T-helper 2 cell (primary cell): ENCODE measurements around the gene NRDE2.

Experiments used
- DNase-seq, 5 experiments: peaks; one replicate each; pipeline versions ENCODE4 v3.0.0 to v3.0.0-alpha.2; 2012 to 2022
- total RNA-seq, 2 donors: gene quantifications; one replicate each; lab custom pipeline; 2026; lab: John Stamatoyannopoulos, UW

The NRDE2 gene, protein sequence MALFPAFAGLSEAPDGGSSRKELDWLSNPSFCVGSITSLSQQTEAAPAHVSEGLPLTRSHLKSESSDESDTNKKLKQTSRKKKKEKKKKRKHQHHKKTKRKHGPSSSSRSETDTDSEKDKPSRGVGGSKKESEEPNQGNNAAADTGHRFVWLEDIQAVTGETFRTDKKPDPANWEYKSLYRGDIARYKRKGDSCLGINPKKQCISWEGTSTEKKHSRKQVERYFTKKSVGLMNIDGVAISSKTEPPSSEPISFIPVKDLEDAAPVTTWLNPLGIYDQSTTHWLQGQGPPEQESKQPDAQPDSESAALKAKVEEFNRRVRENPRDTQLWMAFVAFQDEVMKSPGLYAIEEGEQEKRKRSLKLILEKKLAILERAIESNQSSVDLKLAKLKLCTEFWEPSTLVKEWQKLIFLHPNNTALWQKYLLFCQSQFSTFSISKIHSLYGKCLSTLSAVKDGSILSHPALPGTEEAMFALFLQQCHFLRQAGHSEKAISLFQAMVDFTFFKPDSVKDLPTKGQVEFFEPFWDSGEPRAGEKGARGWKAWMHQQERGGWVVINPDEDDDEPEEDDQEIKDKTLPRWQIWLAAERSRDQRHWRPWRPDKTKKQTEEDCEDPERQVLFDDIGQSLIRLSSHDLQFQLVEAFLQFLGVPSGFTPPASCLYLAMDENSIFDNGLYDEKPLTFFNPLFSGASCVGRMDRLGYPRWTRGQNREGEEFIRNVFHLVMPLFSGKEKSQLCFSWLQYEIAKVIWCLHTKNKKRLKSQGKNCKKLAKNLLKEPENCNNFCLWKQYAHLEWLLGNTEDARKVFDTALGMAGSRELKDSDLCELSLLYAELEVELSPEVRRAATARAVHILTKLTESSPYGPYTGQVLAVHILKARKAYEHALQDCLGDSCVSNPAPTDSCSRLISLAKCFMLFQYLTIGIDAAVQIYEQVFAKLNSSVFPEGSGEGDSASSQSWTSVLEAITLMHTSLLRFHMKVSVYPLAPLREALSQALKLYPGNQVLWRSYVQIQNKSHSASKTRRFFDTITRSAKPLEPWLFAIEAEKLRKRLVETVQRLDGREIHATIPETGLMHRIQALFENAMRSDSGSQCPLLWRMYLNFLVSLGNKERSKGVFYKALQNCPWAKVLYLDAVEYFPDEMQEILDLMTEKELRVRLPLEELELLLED
- 24.0 to 35.2 reads per million in 2 donors for total RNA-seq

GRCh38 chr14:90331497-90332270 is at the start of gene NRDE2:
Gene NRDE2 (minus strand): TSS chr14:90331941. CDS start chr14:90331904, 37 bp downstream.
- peak; percentile 75 to 97 (median 83) for DNase-seq

DNA sequence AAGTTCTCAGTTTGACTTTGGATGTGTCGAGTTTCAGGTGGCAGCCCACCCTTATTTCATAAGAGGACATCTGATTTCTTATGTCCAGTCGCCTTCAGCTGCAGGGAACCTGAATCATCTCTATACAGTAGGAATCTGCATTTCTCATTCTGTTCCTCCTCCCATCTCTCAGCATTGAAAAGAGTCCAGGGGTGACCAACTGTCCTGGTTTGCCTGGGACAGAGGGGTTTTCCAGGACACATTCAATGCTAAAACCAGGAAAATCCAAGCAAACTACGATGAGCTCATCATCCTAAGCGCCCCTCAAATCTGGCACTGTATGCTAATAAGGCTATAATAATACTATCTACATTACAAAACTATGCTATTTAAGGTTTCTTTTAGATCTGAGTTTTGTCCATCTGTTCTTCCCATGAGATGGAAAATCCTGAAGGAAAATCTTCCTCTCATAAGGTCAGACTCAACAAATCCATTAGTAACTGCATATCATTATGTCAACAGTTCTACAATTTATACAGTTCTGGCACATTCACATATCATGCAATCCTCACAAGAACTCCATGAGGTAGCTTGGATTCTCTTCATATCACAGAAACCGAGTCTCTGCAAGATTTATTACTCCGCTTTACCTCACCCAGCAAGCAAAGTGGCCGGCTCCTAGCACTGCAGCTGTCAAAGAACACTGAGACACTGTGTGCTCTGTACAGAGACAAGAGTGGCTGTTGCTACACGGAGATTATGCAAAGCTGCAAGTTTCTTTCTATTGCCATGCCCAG is 49.5 kb upstream of the NRDE2 start:
- peak in 1 of 5 experiments; percentile 40 for DNase-seq

DNA sequence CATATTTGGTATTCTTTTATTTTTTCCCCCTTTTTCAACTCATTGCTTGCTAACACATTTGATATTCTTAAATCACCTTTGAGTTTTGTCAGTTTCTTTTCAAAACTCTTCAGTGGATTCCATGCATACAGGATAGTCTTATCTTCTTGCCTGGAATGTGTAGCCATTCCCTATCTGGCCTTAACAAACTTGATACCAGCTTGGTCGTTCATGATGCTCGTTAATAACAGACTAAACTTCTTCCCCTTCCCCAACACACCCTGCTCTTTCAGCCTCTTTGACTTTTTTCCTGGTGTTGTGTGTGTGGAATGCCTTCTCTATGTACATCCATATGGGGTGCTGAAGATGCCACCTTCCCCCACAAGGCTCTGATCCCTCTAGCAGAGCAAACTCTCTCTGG is 47.4 kb upstream of the NRDE2 start:
- DNase-seq: no peak

DNA sequence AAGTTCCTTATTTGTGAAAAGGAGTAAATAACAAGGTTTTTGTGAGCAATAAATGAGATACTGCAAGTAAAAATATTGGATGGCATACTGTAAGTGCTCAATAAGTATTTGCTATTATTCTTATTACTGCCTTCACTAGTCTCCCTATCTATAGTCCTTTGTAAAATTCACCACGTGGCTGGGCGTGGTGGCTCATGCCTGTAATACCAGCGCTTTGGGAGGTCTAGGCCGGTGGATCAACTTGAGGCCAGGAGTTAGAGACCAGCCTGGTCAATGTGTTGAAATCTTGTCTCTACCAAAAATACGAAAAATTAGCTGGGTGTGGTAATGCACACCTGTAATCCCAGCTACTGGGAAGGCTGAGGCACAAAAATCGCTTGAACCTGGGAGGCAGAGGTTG is 46.5 kb upstream of the NRDE2 start:
- no peak for DNase-seq

DNA sequence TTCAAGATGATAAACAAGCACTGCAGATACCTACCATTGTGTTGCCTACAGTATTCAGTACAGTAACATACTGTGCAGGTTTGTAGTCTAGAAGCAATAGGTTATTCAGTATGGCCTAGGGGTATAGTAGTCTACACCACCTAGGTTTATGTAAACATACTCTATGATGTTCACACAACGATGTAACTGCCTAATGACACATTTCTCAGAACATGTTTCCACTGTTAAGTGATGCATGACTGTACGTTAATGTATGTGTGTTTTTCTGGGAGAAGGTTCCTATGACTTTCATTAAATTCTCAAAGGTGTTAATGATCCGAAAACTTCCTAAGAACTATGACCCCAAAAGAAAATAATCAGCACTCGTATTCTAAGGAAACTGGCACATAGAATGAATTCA is 44.2 kb upstream of the NRDE2 start:
- no peak for DNase-seq

DNA sequence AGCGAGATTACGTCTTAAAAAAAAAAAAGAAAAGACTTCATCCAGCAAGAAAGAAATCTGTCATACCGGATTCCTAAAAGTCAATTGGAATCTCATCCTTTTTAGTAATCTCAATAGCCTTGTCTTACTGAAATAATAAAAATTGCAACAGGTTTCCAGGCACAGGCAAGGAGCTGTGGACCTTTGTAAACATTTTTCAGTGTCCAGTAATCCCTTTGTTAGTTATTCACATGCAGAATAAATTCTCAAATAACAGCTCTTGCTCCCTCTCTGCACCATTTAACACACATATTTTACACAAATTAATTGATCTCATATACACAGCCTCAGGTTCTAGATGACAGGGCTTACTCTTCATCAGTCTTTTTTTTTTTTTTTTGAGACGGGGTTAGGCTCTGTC is 43.1 kb upstream of the NRDE2 start:
- no peak for DNase-seq

DNA sequence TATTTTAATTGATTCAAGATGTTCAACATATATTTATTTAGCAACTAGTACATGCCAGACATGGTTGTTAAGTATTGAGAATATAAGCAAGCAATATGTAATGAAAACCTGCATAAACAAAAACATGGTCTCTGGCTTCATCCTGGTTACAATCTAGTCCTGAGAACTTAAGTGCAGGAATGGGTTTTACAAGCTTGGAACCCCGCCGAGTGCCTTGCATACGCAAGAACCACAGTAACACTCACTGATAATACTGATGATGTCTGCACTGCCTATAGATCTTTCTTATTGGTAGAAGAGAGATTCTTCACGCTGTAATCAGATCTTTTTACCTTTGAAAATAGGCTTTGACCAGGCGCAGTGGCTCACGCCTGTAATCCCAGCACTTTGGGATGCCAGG is 42.1 kb upstream of the NRDE2 start:
- no peak for DNase-seq

GRCh38 chr14:90368946-90369721 is 37.4 kb upstream of the NRDE2 start:
- DNase-seq: peak in 2 of 5 experiments; percentile 12 to 41

DNA sequence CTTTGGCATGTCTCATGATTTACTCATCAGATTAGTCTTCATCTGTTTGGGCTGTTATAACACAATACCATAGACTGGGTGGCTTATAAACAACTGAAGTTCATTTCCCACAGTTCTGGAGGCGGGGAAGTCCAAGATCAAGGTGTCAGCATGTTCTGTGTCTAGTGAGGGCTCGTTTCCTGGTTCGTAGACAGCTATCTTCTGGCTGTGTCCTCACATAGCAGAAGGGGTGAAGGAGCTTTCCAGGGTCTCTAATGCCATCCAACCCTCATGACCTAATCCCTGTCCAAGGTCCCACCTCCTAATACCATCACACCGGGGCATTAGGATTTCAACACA is 30.8 kb upstream of the NRDE2 start:
- DNase-seq: no peak

DNA sequence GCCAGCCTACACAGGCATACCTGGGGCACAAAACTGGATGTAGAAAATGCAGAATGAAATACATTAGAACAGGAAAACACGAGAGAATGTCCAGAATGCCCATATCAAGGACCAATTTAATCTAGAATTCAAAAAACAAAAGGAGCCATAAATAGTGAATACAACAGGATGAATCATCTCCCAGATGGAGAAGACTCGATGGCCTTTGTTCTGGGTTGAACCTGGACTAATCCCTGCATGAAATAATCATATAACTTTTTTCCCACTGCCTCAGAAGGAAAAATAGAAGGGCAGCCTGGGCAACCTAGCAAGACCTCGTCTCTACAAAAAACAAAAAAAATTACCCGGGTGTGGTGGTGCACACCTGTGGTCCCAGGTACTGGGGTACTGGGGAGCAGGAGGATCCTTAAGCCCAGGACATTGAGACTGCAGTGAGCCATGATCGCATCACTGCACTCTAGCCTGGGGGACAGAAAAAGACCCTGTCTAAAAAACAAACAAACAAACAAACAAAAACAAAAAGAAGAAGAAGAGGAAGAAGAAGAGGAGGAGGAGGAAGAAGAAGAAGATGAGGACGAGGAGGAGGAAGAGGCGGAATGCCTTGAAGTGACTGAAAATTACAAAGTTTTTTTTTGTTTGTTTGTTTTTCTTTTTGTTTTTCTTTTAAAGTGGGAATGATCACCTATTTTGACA is 30.3 kb upstream of the NRDE2 start:
- no peak for DNase-seq

GRCh38 chr14:90358359-90358758 is 26.6 kb upstream of the NRDE2 start:
- no peak for DNase-seq

- DNase-seq: no peak
Measured at GRCh38 chr14:90356925-90357324, 25.2 kb upstream of the NRDE2 start.

GRCh38 chr14:90355540-90356518 is 24.1 kb upstream of the NRDE2 start:
- no peak for DNase-seq

GRCh38 chr14:90354551-90355298 is 23.0 kb upstream of the NRDE2 start:
- DNase-seq: no peak

GRCh38 chr14:90349739-90350138 is 18.0 kb upstream of the NRDE2 start:
- no peak for DNase-seq

GRCh38 chr14:90348270-90348669 is 16.5 kb upstream of the NRDE2 start:
- no peak for DNase-seq

DNA sequence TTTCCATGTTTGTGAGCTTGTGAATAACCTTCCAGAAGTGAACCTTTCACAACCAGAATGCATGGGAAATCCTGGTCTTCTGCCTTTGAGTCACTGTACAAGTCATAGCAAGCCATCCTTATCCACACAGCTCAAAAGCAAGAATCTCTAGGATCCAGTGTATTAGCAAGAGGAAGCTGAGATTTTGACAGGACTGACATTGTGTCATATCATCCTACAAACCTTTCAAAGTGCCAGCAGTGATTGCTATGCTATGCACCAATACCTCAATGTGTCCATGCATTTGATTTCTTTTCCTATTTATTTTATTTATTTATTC is 13.5 kb upstream of the NRDE2 start:
- DNase-seq: no peak
